GM18526 (cell line): ENCODE data around the gene CAMKK2.

Experiments
- POLR2A ChIP-seq: IDR thresholded peaks from 3 replicates; pipeline ENCODE4 v1.6.1; 2011; ENCODE audit not compliant: insufficient read length; ENCODE audit errors: extremely low read depth

The CAMKK2 gene

DNA sequence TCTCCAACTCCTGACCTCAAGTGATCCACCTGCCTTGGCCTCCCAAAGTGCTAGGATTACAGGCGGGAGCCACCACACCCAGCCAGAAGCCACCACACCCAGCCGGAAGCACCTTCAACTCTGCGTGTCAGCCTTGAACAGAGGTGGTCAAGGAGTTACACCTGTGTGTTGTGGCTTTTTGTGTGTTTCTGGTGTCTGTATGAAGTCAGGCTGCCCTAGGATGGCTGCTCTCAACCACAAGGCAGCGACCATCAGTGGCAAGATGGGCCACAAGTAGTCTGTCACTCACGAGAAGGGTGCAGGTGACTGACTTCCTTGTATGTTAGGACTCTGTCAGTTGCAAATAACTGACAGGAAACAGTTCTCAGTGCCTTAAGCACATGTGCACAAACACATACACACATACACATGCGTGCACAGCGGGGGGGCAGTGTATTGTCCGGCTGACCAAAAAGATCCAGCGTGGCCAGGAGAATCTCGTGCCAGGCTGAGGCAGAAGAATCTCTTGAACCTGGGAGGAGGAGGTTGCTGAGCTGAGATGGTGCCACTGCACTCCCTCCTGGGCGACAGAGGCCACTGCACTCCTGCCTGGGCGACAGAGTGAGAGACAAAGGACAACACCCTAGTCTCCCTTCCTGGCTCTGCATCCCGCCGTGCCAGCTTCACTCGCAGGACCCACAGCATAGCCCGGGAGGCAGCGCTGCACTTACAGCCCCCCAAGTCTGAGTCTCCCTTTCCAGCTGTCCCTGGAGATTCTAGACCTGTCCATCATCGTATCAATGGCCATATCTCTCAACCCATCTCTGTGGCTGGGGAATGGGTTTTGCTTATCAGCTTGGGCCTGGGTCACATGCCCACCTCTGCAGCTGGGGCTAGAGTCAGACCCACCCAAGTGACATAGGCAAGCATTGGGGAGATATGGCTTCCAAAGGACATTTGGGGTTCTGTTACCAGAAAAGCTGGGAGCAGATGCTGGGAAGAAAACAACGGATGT, 72.9 kb downstream of the CAMKK2 start:
- no peak for TF ChIP-seq POLR2A

DNA sequence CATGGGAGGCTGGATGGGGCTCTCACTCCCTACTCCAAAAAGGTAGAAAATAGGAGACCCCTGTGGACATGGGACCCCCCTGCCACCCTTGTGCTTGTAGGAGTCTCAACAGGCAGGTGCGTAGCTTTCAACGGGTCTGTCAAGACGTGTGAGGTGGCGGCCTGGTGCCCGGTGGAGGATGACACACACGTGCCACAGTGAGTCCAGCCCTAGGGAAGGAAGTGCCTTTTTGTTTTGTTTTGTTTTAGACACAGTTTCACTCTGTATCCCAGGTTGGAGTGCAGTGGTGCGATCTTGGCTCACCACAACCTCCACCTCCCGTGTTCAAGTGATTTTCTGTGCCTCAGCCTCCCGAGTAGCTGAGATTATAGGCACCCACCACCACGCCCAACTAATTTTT, 73.7 kb downstream of the CAMKK2 start:
- TF ChIP-seq POLR2A = no peak

DNA sequence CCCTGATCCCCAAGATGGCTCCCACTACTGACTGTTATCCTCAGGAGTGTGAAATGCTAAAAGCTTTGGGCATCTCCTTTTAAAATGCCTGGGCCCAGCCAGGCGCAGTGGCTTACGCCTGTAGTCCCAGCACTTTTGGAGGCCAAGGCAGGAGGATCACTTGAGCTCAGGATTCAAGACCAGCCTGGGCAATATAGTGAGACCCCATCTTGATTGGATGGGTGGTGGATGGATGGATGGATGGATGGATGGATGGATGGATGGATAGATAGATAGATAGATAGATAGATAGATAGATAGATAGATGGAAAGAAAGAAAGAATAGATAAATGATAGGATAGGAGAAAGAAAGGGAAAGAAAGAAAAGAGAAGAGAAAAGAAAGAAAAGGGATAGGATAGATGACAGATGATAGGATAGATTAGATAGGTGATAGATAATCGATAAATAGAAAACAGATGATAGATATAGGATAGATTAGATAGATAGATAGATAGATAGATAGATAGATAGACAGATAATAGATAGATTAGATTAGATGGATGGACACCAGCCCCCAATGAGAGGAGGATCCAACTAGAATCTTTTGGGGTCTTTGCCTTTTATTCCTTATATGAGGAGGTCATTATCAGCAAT, 77.0 kb downstream of the CAMKK2 start:
- no peak for TF ChIP-seq POLR2A

DNA sequence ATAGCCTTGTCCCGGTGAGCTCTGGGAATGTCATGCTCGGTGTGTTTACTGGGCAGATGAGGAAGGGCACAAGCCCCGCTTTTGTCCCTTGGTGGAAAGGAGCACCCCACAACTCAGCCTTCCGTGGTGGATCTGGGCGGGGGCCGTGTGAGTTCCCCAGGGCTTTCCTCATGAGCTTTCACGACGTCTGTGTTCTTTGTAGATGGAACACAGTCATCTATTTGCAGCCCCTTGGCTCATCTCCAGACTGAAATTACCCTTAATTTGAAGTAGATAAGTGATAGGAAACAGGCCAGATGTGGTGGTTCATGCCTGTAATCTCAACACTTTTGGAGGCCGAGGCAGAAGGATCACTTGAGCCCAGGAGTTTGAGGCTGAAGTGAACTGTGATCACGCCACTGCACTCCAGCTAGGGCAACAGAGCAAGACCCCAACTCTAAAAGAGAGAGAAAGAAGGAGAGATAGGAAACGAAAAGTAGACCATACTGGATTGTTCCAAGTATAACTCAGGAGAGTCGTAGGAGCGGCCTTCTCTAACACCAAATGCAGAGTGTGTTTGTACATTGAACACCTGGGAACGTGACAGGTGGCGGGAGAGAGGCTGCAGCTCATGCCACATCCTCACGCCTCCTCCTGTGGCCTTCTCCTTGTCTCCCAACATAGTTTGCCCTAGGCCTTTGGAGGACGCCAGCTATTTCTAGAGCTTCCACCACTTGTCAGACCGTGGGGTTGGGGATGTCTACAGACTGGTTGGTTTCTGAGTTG, 77.7 kb downstream of the CAMKK2 start:
- TF ChIP-seq POLR2A = no peak

DNA sequence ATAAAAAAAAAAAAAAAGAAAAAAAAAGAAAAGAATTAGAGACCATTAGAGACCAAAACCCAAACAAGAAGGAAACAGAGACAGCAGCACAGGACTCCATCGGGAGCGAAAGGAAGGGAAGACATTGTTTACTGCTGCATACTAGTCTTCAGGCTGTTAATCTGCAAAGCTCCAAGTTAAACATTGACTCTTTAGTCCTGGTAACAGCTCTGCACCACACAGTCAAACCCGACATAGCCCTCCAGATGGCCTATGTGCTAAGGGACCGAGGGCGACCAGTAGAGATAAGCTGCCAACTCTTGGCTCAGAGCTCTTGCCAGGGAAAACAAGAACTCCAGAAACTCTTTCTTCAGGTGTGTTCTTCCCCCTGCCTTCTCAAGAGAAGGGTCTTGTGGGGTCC, 78.7 kb downstream of the CAMKK2 start:
- no peak for TF ChIP-seq POLR2A

DNA sequence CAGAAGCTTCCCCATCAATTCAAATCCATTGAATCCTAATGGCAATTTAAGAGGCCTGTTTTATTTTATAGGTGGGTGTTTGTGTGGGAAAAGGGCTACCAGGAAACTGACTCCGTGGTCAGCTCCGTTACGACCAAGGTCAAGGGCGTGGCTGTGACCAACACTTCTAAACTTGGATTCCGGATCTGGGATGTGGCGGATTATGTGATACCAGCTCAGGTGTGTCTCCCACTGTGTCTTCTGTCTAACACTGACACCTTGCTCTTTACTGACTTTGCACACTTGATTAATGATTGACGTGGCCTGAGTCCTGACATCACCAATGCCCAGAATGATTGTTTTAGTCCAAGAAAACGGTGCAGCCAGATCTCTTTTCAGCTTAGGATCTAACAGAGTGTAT, 79.4 kb downstream of the CAMKK2 start:
- TF ChIP-seq POLR2A = no peak

DNA sequence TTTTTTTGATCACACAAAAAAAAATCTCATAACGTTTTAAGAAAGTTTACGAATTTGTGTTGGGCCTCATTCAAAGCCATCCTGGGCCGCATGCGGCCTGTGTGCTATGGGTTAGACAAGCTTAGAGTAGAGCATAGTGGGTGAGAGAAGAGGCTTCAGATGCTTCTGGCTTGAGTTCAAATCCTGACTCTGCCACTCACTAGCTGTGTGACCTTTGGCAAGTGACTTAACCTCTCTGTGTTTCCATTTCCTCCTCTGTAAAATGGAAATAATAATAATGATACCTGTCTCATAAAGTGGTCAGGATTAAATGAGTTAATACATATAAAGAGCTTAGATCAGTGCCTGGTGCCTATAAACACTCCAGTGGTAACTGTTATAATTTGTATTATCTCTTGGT, 80.4 kb downstream of the CAMKK2 start:
- TF ChIP-seq POLR2A = no peak

DNA sequence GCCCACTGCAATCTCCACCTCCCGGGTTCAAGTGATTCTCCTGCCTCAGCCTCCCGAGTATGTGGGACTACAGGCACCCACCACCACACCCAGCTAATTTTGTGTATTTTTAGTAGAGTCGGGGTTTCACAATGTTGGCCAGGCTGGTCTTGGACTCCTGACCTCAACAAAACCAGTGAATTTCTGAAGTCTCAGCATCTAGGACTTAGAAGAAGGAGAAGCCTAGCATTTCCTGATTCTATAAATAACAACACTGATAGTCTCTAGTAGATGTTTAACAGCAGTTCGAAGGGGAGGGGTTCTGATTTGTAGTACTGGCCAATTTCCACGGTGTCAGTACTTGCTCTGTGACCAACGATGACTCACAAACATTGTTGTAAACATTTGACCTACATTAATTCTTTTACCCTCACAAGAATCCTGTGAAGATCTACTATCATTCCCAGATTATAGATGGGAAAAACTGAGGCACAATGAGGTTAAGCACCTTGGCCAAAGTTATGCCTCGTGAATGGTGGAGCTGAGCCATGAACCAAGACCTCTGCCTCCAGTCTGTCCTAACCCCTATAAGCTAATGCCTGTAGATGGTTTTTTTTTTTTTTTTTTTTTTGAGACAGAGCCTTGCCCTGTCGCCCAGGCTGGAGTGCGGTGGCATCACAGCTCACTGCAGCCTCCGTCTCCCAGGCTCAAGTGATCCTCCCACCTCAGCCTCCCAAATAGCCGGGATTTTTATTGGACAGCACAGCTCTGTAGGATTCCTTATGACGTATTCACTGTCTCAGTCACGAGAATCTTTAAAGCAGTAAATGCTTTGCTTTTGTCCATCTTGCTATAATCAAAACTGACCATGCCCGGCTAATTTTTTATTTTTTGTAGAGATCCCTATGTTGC, 81.4 kb downstream of the CAMKK2 start:
- no peak for TF ChIP-seq POLR2A

DNA sequence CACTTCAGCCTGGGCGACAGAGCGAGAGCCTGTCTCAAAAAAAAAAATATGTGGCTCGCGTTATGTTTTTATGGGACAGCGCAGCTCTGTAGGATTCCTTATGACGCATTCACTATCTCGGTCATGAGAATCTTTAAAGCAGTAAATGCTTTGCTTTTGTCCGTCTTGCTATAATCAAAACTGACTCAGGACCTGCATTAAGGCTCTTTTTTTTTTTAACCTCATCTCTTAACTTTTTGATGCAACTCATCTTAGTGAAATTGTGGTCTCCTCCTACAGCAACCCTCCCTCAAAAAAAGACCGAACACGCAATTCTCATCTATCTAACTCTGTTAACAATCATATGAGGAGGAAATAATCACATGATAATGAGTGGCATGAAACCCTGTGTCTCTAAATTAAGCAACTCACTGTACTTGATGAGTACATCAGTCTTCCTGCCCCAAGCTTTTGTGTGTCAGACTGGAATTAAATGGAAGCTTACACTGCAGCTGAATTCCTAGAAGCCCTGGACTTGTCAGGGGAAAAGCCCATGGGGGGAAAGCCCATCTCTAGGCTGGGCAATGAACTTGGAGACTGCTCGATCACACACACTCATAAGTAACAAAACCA, 82.2 kb downstream of the CAMKK2 start:
- no peak for TF ChIP-seq POLR2A

DNA sequence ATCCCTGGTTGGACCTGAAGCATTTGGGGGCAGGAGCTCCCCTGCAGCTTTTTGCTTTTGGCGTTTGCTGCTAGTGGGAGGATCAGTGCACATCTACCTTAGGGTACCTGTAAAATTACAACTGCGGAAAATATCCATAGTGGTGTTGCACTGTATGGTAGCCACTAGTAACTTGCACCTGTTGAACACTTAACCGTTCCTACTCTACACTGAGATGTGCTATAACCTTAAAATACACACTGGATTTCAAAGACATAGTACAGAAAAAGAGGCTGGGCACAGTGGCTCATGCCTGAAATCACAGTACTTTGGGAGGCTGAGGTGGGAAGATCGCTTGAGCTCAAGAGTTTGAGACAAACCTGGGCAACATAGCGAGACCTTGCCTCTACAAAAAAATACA, 83.6 kb downstream of the CAMKK2 start:
- no peak for TF ChIP-seq POLR2A

DNA sequence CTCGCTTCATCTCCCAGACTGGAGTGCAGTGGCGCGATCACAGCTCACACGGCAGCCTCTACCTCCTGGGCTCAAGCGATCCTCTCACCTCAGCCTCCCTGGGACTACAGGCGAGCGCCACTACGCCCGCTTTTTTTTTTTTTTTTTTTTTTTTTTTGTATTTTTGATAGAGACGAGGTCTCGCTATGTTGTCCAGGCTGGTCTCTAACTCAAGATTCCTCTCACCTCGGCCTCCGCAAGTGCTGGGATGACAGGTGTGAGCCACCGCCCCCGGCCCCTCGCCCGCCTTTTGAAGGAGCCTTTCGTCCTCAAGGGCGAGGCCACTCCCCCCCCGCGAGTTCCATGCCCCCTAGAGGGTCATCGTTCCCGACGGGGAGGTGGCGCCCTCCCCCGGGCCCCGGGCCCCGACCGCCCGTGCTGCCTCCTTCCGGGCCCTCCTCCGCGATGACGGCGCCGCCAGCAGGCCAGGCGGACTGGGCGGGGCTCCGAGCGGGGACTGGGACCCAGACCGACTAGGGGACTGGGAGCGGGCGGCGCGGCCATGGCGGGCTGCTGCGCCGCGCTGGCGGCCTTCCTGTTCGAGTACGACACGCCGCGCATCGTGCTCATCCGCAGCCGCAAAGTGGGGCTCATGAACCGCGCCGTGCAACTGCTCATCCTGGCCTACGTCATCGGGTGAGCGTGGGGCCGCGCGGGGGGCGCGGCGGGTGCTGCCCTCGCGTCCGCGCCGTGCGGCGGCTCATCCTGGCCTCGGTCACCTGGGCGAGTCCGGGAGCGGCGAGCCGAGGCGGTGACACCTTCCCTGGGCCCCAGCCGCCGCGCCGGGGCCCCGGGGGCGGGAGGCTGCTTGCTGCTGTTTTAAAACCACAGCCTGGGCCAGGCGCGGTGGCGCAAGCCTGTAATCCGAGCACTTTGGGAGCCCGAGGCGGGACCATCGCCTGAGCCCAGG, 86.6 kb downstream of the CAMKK2 start, which contains the start of gene P2RX4:
Gene P2RX4, plus strand, starts transcription at position 506 of the 949 bp plus-strand sequence. Its CDS starts 36 bp downstream, at position 542.
- TF ChIP-seq POLR2A = peak; percentile 97

DNA sequence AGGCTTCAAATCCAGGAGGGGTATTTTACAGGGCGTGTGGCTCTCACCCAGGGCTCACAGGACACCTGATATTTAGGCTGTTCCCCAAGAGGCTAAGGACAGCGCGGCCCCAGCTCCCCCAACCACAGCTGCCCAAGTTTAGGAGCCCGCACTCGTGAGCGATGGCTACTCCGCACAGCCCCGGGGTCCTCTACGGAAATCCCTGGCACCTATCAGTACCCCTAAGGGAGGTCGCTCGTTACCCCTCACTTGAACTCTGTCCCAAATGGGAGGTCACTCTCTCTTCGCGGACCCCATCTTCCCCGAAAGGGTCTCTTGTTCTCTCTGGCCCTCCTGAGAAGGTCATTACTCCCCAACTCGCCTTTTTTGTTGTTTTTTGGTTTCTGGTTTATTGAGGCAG, 87.3 kb downstream of the CAMKK2 start:
- TF ChIP-seq POLR2A = no peak

DNA sequence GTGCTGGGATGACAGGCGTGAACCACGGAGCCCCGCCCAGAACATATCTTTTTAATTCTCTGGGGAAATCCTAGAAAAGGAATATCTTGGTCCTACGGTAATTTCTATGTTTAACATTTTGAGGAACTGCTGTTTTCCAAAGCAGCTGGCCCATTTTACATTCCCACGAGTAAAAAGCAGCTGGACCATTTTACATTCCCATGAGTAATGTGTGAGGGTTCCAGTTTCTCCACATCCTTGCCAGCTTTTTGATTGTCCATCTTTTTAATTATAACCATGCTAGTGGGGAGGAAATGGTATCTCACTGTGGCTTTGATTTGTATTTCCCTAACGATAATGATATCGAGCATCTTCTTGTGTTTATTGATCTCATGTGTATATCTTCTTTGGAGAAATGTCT, 91.0 kb downstream of the CAMKK2 start:
- no peak for TF ChIP-seq POLR2A

DNA sequence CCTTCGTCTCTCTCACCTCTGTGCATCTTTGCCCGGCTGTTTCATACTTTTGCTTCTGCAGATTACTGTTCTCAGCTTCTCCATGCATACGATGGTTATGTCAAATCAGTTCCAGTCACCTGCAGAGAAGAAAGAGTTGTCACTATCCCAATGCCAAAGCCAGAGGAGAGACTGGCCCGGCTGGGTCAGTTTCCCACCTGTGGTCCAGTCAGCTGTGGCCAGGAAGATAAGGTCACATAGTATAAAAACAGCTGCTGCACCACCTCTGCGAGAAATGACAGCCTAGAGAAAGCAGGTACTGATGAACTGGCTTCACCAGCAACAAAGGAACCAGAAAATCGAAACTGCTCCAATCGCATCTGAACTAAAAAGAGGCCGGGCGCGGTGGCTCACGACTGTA, 93.0 kb downstream of the CAMKK2 start:
- no peak for TF ChIP-seq POLR2A
